ENCODE measurements around the gene EPPIN.

Gene EPPIN

DNA sequence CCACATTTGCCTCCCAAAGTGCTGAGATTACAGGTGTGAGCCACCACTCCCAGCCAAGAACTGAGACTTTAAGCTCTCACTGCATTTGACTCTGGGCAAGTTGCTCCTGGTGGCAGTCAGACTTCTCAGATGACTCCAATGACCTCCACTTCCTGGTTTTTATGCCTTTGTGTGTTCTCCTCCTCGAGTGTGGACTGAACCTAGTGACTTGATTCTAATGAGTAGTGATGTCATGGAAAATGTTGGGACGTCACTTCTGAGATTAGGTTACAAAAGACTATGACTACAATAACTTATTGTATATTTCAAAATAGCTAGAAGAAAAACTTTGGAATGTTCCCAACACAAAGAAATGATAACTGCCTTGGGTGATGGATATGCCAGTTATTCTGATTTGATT lies 43.8 kb downstream of the EPPIN start:
- Histone ChIP-seq H3K4me1 (ENCODE audit: insufficient read depth, low read length, poor library complexity, severe bottlenecking) (no peaks in the 10 kb centered on the region), H3F3A (ENCODE audit: low read depth) (no peaks in the 10 kb centered on the region), H3K9me2 (replicated peaks; ENCODE audit: low read depth, low read length) (no peaks in the 10 kb centered on the region), H3K27me3 (ENCODE audit: insufficient read depth, low read length, poor library complexity, severe bottlenecking) (no peaks in the 10 kb centered on the region), H3K36me3 (ENCODE audit: insufficient read depth, low read length) (no peaks in the 10 kb centered on the region), H3K9ac (ENCODE audit: low read depth, low read length, poor library complexity, severe bottlenecking) (no peak overlapping the region), H3K9me3 (ENCODE audit: insufficient read depth, low read depth, low read length) (no peaks in the 10 kb centered on the region), H3K4me2 (ENCODE audit: low read depth, low read length, poor library complexity, severe bottlenecking) (no peak overlapping the region), H3K4me3 (ENCODE audit: low read length, poor library complexity, severe bottlenecking) (no peak overlapping the region), H4K20me1 (ENCODE audit: insufficient read depth, low read length, poor library complexity, severe bottlenecking) (no peaks in the 10 kb centered on the region), H3K79me2 (ENCODE audit: insufficient read depth, low read length) (no peaks in the 10 kb centered on the region), H2AFZ (ENCODE audit: low read length) (no peak overlapping the region)
- TF ChIP-seq, protein P1, sequence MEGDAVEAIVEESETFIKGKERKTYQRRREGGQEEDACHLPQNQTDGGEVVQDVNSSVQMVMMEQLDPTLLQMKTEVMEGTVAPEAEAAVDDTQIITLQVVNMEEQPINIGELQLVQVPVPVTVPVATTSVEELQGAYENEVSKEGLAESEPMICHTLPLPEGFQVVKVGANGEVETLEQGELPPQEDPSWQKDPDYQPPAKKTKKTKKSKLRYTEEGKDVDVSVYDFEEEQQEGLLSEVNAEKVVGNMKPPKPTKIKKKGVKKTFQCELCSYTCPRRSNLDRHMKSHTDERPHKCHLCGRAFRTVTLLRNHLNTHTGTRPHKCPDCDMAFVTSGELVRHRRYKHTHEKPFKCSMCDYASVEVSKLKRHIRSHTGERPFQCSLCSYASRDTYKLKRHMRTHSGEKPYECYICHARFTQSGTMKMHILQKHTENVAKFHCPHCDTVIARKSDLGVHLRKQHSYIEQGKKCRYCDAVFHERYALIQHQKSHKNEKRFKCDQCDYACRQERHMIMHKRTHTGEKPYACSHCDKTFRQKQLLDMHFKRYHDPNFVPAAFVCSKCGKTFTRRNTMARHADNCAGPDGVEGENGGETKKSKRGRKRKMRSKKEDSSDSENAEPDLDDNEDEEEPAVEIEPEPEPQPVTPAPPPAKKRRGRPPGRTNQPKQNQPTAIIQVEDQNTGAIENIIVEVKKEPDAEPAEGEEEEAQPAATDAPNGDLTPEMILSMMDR (conservative IDR thresholded peaks at IDR 0.05; ENCODE audit: low read length): no peak
- no peak for TF ChIP-seq EZH2phosphoT487 (IDR thresholded peaks at IDR 0.05; ENCODE audit: borderline replicate concordance)

DNA sequence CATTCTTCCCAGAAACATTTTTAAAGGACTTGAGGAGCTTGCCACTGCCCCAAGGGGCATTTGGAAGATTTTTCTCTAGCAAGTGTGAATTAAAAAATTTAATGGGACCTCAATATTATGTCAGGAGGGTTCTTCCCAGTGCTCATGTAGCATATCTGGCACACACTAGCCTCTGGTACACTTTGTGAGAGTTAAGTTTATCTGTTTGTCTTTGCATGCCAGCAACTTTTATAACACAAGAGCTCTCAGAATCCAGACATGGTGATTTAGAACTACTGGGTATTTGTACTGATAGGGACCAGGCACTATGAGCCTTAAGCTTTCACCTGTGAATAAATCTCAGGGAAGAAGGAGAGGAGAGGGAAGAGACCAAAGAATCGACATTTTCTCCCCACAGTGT lies 44.6 kb downstream of the EPPIN start:
- H3K79me2 ChIP-seq (ENCODE audit: insufficient read depth, low read length): no peaks in the 10 kb centered on the region
- H3K4me2 ChIP-seq (ENCODE audit: low read depth, low read length, poor library complexity, severe bottlenecking): no peak overlapping the region
- H3K4me3 ChIP-seq (ENCODE audit: low read length, poor library complexity, severe bottlenecking): no peak overlapping the region
- no peaks in the 10 kb centered on the region for H4K20me1 ChIP-seq (ENCODE audit: insufficient read depth, low read length, poor library complexity, severe bottlenecking)
- H3K9me3 ChIP-seq (ENCODE audit: insufficient read depth, low read depth, low read length): no peaks in the 10 kb centered on the region
- H3K9ac ChIP-seq (ENCODE audit: low read depth, low read length, poor library complexity, severe bottlenecking): no peak overlapping the region
- H3F3A ChIP-seq (ENCODE audit: low read depth): no peaks in the 10 kb centered on the region
- no peaks in the 10 kb centered on the region for H3K4me1 ChIP-seq (ENCODE audit: insufficient read depth, low read length, poor library complexity, severe bottlenecking)
- no peaks in the 10 kb centered on the region for H3K36me3 ChIP-seq (ENCODE audit: insufficient read depth, low read length)
- H2AFZ ChIP-seq (ENCODE audit: low read length): no peak overlapping the region
- H3K9me2 ChIP-seq (replicated peaks; ENCODE audit: low read depth, low read length): no peaks in the 10 kb centered on the region
- TF ChIP-seq, protein P1 (conservative IDR thresholded peaks at IDR 0.05; ENCODE audit: low read length): no peak
- no peak for TF ChIP-seq EZH2phosphoT487 (IDR thresholded peaks at IDR 0.05; ENCODE audit: borderline replicate concordance)
- H3K27me3 ChIP-seq (ENCODE audit: insufficient read depth, low read length, poor library complexity, severe bottlenecking): no peaks in the 10 kb centered on the region

DNA sequence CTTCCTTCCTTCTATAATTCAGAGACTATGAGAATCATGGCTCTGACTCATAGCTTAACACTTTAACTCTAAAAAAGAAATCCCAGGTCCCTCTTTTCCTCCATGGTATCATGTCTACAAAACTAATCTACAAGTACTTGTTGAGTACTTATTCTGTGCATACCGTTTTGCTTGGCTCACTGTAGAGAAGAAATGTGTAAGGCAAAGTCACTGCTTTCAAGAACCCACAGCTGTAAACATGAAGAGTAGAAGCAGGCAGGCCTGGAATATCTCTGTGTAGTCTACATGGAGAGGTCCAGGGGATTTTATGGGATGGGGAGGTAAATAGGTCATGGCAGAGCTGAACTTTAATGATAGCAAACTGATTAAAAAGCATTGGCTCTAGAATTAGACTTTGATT lies 45.6 kb downstream of the EPPIN start:
- Histone ChIP-seq H3K4me3 (ENCODE audit: low read length, poor library complexity, severe bottlenecking) (no peak overlapping the region), H2AFZ (ENCODE audit: low read length) (no peak overlapping the region), H3K9me2 (replicated peaks; ENCODE audit: low read depth, low read length) (no peaks in the 10 kb centered on the region), H3K36me3 (ENCODE audit: insufficient read depth, low read length) (no peaks in the 10 kb centered on the region), H3K27me3 (ENCODE audit: insufficient read depth, low read length, poor library complexity, severe bottlenecking) (no peaks in the 10 kb centered on the region), H3K9ac (ENCODE audit: low read depth, low read length, poor library complexity, severe bottlenecking) (no peak overlapping the region), H3K4me2 (ENCODE audit: low read depth, low read length, poor library complexity, severe bottlenecking) (no peak overlapping the region), H3K9me3 (ENCODE audit: insufficient read depth, low read depth, low read length) (no peaks in the 10 kb centered on the region), H3K79me2 (ENCODE audit: insufficient read depth, low read length) (no peaks in the 10 kb centered on the region), H3F3A (ENCODE audit: low read depth) (no peaks in the 10 kb centered on the region), H3K4me1 (ENCODE audit: insufficient read depth, low read length, poor library complexity, severe bottlenecking) (no peaks in the 10 kb centered on the region), H4K20me1 (ENCODE audit: insufficient read depth, low read length, poor library complexity, severe bottlenecking) (no peaks in the 10 kb centered on the region)
- TF ChIP-seq, protein P1 (conservative IDR thresholded peaks at IDR 0.05; ENCODE audit: low read length): no peak
- no peak for TF ChIP-seq EZH2phosphoT487 (IDR thresholded peaks at IDR 0.05; ENCODE audit: borderline replicate concordance)

All from Loucy (cell line).